SK-N-SH treated with all-trans-retinoic acid at 6 μM for 48 hours (cell line): ENCODE data around the gene SRMS.
A peak's percentile ranks its signal among the peaks of the same experiment; 100 is the strongest.

ENCODE experiments used
- ATAC-seq: fragments of 200-7000 bp; cut with Tn5 transposase; 3 replicates; pipeline ENCODE4 v1.9.1; 2020; ENCODE audit warnings: mild to moderate bottlenecking, moderate library complexity
- ARNTL ChIP-seq: fragments of 450-650 bp; formaldehyde crosslinking; IDR thresholded peaks from 2 replicates; pipeline ENCODE4 v1.5.0; 2020; ENCODE audit warnings: low read depth, mild to moderate bottlenecking, moderate library complexity, borderline replicate concordance
- BACH2 ChIP-seq: fragments of 250-450 bp; sonication (Bioruptor Pico); IDR thresholded peaks from 2 replicates; pipeline ENCODE4 v1.9.0; 2021; ENCODE audit warnings: mild to moderate bottlenecking, borderline replicate concordance
- CSDC2 ChIP-seq: fragments of 250-450 bp; sonication (Bioruptor Pico); IDR thresholded peaks from 2 replicates; pipeline ENCODE4 v1.5.0; 2020; ENCODE audit warnings: mild to moderate bottlenecking, moderate library complexity
- GLIS3 ChIP-seq: fragments of 250-450 bp; sonication (Bioruptor Pico); IDR thresholded peaks from 2 replicates; pipeline ENCODE4 v1.5.0; 2020; ENCODE audit warnings: mild to moderate bottlenecking, moderate library complexity
- ISL1 ChIP-seq: fragments of 250-450 bp; sonication (Bioruptor Pico); IDR thresholded peaks from 2 replicates; pipeline ENCODE4 v2.1.2; 2022; ENCODE audit warnings: mild to moderate bottlenecking, moderate library complexity
- OSR1 ChIP-seq: fragments of 250-450 bp; sonication (Bioruptor Pico); IDR thresholded peaks from 2 replicates; pipeline ENCODE4 v1.8.0; 2022; ENCODE audit warnings: moderate library complexity, mild to moderate bottlenecking, inconsistent platforms
- RARB ChIP-seq: fragments of 250-450 bp; sonication (Bioruptor Pico); IDR thresholded peaks from 2 replicates; pipeline ENCODE4 v1.8.0; 2021; ENCODE audit warnings: mild to moderate bottlenecking, moderate library complexity
- SNAI2 ChIP-seq: fragments of 250-450 bp; sonication (Bioruptor Pico); IDR thresholded peaks from 2 replicates; pipeline ENCODE4 v1.5.0; 2020; ENCODE audit warnings: mild to moderate bottlenecking, moderate library complexity
- TCF4 ChIP-seq: fragments of 250-450 bp; sonication (Bioruptor Pico); IDR thresholded peaks from 2 replicates; pipeline ENCODE4 v1.8.0; 2021; ENCODE audit warnings: mild to moderate bottlenecking, moderate library complexity, borderline replicate concordance
- TOX ChIP-seq: fragments of 250-450 bp; sonication (Bioruptor Pico); IDR thresholded peaks from 2 replicates; pipeline ENCODE4 v1.8.0; 2021; ENCODE audit warnings: mild to moderate bottlenecking, moderate library complexity, borderline replicate concordance
- ZC3H10 ChIP-seq: fragments of 250-450 bp; sonication (Bioruptor Pico); IDR thresholded peaks from 2 replicates; pipeline ENCODE4 v1.5.1; 2021; ENCODE audit warnings: mild to moderate bottlenecking, moderate library complexity
- ZFP3 ChIP-seq: fragments of 250-450 bp; sonication (Bioruptor Pico); IDR thresholded peaks from 2 replicates; pipeline ENCODE4 v1.5.0; 2020; ENCODE audit warnings: mild to moderate bottlenecking, moderate library complexity
- ZFP30 ChIP-seq: fragments of 450-650 bp; formaldehyde crosslinking; IDR thresholded peaks from 2 replicates; pipeline ENCODE4 v1.5.0; 2022; ENCODE audit warnings: mild to moderate bottlenecking, moderate library complexity
- ZNF565 ChIP-seq: fragments of 450-650 bp; formaldehyde crosslinking; conservative IDR thresholded peaks from 2 replicates; pipeline ENCODE4 v1.5.0; 2020; ENCODE audit warnings: low read depth, mild to moderate bottlenecking, moderate library complexity
- ZNF70 ChIP-seq: fragments of 450-650 bp; formaldehyde crosslinking; IDR thresholded peaks from 2 replicates; pipeline ENCODE4 v1.5.0; 2020; ENCODE audit warnings: mild to moderate bottlenecking, moderate library complexity
- ZNF8 ChIP-seq: fragments of 450-650 bp; formaldehyde crosslinking; IDR thresholded peaks from 2 replicates; pipeline ENCODE4 v1.5.0; 2020; ENCODE audit warnings: mild to moderate bottlenecking, moderate library complexity
- TF ChIP-seq, protein P1 (sequence below): fragments of 250-450 bp; sonication (Bioruptor Pico); IDR thresholded peaks from 2 replicates; pipeline ENCODE4 v1.5.1; 2021; ENCODE audit warnings: mild to moderate bottlenecking, moderate library complexity
- TF ChIP-seq, protein P2 (sequence below): fragments of 250-450 bp; sonication (Bioruptor Pico); IDR thresholded peaks from 2 replicates; pipeline ENCODE4 v1.8.0; 2020; ENCODE audit warnings: mild to moderate bottlenecking, moderate library complexity, borderline replicate concordance
- TF ChIP-seq, protein P3 (sequence below): fragments of 250-450 bp; sonication (Bioruptor Pico); IDR thresholded peaks from 2 replicates; pipeline ENCODE4 v1.8.0; 2021; ENCODE audit warnings: low read depth, mild to moderate bottlenecking, moderate library complexity, borderline replicate concordance
- TF ChIP-seq, protein P4 (sequence below): fragments of 250-450 bp; sonication (Bioruptor Pico); IDR thresholded peaks from 2 replicates; pipeline ENCODE4 v1.5.0; 2020; ENCODE audit warnings: mild to moderate bottlenecking, moderate library complexity

SRMS gene

DNA sequence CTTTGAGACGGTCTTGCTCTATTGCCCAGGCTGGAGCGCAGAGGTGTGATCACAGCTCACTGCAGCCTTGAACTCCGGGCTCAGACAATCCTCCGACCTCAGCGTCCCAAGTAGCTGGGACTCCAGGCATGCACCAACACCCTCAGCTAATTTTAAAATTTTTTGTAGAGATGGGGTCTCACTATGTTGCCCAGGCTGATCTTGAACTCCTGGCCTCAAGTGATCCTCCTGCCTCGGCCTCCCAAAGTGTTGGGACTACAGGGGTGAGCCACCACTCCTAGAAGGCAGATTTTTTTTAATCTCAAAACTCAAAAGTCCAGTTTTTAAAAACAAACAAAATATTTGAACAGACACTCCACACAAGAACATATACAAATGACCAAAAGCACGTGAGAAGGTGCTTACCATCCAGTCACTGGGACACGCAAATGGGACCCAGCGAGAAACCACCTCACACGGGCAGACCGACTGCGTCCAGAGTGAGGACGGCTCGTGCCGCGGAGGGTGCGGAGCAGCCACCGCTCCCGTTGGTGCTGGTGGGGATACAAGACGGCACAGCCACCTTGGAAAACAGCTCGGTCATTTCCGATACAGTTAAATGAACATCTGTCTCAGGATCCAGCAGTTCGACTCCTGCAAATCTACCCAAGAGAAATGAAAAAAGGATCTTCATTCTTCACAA is 35.0 kb upstream of the SRMS start (continued):
- TF ChIP-seq, protein P1, sequence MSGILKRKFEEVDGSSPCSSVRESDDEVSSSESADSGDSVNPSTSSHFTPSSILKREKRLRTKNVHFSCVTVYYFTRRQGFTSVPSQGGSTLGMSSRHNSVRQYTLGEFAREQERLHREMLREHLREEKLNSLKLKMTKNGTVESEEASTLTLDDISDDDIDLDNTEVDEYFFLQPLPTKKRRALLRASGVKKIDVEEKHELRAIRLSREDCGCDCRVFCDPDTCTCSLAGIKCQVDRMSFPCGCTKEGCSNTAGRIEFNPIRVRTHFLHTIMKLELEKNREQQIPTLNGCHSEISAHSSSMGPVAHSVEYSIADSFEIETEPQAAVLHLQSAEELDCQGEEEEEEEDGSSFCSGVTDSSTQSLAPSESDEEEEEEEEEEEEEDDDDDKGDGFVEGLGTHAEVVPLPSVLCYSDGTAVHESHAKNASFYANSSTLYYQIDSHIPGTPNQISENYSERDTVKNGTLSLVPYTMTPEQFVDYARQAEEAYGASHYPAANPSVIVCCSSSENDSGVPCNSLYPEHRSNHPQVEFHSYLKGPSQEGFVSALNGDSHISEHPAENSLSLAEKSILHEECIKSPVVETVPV (CRISPR knock-in tag), result no peak

DNA sequence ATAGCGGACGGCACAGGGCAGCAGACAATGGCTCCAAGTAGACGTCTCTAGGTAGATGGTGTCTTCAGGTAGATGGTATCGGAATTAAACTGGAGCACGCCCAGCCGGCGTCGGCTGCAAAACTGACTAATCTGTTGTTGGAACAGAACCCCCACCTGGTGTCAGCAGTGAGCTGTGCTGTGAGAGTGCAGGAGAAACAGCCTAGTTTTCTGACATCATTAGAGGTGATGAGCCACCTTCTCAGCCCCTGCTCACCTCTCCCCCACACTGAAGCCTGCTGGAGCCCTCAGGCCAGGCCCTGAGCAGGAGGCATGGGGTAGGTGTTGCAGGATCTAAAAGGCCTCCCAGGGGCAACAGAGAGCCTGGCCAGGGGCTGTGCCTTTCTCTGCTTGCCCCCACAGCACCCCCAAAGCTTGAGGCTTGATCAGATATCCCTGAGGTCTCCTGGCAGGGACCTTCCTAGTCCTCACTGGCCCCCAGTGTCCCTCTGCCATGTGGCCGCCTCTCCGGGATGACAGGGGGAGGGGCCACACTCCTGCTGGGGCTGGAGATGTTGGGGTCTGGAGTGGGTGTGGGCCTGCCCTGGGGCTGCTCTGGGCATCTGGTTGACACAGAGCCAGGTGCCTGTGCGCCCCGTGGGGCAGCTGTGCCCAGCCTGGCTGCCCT is 33.4 kb upstream of the SRMS start:
- TF ChIP-seq SNAI2 (CRISPR knock-in tag) (no peak), RARB (CRISPR knock-in tag) (no peak), ZC3H10 (CRISPR knock-in tag) (no peak), ARNTL (no peak), TCF4 (no peak), GLIS3 (CRISPR knock-in tag) (no peak), ISL1 (CRISPR knock-in tag) (no peak), ZFP30 (CRISPR knock-in tag) (no peak), CSDC2 (no peak), OSR1 (CRISPR knock-in tag) (no peak), ZNF565 (CRISPR knock-in tag) (no peak), TOX (CRISPR knock-in tag) (no peak), ZFP3 (CRISPR knock-in tag) (no peak), BACH2 (no peak), ZNF8 (CRISPR knock-in tag) (no peak), ZNF70 (CRISPR knock-in tag) (no peak)
- TF ChIP-seq, protein P1 (CRISPR knock-in tag), result no peak
- TF ChIP-seq, protein P2, sequence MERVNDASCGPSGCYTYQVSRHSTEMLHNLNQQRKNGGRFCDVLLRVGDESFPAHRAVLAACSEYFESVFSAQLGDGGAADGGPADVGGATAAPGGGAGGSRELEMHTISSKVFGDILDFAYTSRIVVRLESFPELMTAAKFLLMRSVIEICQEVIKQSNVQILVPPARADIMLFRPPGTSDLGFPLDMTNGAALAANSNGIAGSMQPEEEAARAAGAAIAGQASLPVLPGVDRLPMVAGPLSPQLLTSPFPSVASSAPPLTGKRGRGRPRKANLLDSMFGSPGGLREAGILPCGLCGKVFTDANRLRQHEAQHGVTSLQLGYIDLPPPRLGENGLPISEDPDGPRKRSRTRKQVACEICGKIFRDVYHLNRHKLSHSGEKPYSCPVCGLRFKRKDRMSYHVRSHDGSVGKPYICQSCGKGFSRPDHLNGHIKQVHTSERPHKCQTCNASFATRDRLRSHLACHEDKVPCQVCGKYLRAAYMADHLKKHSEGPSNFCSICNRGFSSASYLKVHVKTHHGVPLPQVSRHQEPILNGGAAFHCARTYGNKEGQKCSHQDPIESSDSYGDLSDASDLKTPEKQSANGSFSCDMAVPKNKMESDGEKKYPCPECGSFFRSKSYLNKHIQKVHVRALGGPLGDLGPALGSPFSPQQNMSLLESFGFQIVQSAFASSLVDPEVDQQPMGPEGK, result no peak
- TF ChIP-seq, protein P3, sequence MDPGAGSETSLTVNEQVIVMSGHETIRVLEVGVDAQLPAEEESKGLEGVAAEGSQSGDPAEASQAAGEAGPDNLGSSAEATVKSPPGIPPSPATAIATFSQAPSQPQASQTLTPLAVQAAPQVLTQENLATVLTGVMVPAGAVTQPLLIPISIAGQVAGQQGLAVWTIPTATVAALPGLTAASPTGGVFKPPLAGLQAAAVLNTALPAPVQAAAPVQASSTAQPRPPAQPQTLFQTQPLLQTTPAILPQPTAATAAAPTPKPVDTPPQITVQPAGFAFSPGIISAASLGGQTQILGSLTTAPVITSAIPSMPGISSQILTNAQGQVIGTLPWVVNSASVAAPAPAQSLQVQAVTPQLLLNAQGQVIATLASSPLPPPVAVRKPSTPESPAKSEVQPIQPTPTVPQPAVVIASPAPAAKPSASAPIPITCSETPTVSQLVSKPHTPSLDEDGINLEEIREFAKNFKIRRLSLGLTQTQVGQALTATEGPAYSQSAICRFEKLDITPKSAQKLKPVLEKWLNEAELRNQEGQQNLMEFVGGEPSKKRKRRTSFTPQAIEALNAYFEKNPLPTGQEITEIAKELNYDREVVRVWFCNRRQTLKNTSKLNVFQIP (CRISPR knock-in tag), result no peak
- TF ChIP-seq, protein P4, sequence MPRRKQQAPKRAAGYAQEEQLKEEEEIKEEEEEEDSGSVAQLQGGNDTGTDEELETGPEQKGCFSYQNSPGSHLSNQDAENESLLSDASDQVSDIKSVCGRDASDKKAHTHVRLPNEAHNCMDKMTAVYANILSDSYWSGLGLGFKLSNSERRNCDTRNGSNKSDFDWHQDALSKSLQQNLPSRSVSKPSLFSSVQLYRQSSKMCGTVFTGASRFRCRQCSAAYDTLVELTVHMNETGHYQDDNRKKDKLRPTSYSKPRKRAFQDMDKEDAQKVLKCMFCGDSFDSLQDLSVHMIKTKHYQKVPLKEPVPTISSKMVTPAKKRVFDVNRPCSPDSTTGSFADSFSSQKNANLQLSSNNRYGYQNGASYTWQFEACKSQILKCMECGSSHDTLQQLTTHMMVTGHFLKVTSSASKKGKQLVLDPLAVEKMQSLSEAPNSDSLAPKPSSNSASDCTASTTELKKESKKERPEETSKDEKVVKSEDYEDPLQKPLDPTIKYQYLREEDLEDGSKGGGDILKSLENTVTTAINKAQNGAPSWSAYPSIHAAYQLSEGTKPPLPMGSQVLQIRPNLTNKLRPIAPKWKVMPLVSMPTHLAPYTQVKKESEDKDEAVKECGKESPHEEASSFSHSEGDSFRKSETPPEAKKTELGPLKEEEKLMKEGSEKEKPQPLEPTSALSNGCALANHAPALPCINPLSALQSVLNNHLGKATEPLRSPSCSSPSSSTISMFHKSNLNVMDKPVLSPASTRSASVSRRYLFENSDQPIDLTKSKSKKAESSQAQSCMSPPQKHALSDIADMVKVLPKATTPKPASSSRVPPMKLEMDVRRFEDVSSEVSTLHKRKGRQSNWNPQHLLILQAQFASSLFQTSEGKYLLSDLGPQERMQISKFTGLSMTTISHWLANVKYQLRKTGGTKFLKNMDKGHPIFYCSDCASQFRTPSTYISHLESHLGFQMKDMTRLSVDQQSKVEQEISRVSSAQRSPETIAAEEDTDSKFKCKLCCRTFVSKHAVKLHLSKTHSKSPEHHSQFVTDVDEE (CRISPR knock-in tag), result no peak
- peak; percentile 63 for ATAC-seq

DNA sequence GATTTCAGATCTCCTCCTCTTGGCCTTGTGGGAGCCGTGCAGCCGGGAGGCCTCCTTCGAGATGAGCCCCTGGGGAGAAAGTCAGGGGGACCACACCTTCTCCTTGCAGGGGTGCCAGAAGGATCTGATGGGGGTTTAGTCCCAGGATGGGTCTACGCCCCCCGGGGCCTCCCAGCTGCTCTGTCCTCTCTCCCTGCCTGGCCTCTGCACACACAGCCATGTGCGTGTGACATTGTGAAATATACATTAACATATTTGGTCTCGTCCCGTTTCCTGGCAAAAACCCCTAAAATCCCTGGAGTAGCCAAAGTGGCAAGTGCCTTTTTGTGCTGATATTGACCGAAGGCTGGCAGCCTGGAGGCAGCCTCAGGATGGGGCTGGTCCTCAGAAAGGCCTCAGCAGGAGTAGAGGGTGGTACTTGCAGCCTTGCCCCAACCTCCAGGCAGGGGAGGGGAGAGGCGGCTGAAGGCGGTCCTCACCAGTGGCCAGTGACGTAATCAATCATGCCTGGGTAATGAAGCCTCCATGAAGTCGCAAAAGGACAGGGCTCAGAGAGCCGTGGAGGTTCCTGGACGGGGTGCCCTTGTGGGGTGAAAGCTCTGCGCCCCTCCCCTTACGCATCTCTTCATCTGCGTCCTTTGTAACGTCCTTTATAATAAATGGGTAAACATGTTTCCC is 31.6 kb upstream of the SRMS start:
- no peak for ATAC-seq
- TF ChIP-seq BACH2, result no peak
- no peak for TF ChIP-seq ISL1 (CRISPR knock-in tag)
- TF ChIP-seq, protein P3 (CRISPR knock-in tag), result no peak
- no peak for TF ChIP-seq ARNTL
